ENCODE results near the gene RAD51B. TPM values are rescaled to one million over a fixed set of nuclear protein-coding genes. Genes with fewer than 3 reads are reported as not detected.

RAD51B gene
- total RNA-seq, 1 experiment from 2014 or later, result 29.9 TPM

DNA sequence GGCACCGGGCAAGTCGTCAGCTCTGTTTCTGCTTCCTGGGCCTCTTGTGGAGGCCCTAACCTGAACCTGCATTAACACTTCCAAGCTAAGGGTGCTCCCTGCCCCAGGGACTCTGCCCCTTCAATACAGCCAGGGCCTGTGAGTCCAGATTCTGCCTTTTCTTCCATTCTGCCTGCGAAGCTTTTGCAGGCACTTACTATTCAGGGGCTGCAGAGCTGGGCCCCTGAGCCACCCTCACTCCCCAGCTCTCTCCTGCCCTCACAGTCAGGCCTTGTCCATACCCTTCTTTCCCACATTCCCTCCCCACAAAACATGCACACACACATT is 872.2 kb downstream of the RAD51B start:
- Histone ChIP-seq H3K27ac (no peak overlapping the region), H3K36me3 (ENCODE audit: low read depth) (no peaks in the 10 kb centered on the region), H3K4me2 (no peak overlapping the region), H3K9me2 (ENCODE audit: insufficient read depth) (no peaks in the 10 kb centered on the region), H3F3A (ENCODE audit: insufficient read depth, low read depth) (peaks cover 50% of the 10 kb centered on the region), H3K79me2 (ENCODE audit: low read depth) (no peaks in the 10 kb centered on the region), H3K4me1 (replicated peaks; ENCODE audit: insufficient read depth) (peaks cover 70% of the 10 kb centered on the region), H3K4me3 (no peak overlapping the region), H3K27me3 (ENCODE audit: insufficient read depth, low read depth) (no peaks in the 10 kb centered on the region), H3K9me3 (ENCODE audit: insufficient read depth, low read depth) (no peaks in the 10 kb centered on the region), H4K20me1 (ENCODE audit: insufficient read depth) (no peaks in the 10 kb centered on the region), H2AFZ (no peak overlapping the region)
- ChIA-PET CTCF (no interaction called here), POLR2A (ENCODE audit: unreplicated experiment) (no interaction called here)
- intact Hi-C loops (cut with micrococcal nuclease; ENCODE audit: unreplicated experiment), result no loop called here
- TF ChIP-seq EZH2 (IDR thresholded peaks at IDR 0.05; ENCODE audit: low read depth), result no peak
- TF ChIP-seq, protein P1, sequence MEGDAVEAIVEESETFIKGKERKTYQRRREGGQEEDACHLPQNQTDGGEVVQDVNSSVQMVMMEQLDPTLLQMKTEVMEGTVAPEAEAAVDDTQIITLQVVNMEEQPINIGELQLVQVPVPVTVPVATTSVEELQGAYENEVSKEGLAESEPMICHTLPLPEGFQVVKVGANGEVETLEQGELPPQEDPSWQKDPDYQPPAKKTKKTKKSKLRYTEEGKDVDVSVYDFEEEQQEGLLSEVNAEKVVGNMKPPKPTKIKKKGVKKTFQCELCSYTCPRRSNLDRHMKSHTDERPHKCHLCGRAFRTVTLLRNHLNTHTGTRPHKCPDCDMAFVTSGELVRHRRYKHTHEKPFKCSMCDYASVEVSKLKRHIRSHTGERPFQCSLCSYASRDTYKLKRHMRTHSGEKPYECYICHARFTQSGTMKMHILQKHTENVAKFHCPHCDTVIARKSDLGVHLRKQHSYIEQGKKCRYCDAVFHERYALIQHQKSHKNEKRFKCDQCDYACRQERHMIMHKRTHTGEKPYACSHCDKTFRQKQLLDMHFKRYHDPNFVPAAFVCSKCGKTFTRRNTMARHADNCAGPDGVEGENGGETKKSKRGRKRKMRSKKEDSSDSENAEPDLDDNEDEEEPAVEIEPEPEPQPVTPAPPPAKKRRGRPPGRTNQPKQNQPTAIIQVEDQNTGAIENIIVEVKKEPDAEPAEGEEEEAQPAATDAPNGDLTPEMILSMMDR (conservative IDR thresholded peaks at IDR 0.05), result no peak
- no peak for DNase-seq
- no TSS peak for BruUV-seq (replicated peaks)

DNA sequence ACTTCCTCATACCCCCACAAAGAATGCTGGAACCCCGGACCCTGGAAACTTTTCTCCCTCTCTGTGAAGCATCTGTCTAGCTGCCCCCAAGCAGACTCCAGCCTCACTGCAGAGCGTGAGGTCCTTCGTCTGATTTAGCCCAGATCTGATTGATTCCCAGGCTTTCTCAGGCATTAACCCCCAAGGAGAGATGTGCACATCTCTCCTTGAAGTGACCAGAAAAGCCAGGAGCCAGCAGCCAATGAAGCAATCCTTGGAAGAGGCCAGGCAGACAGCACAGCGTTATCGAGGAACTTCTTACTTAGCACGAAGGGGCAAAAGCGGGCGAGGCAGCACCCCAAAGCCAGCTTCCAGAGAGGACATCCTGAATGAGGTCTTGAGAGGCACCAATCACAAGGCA is 872.6 kb downstream of the RAD51B start:
- Histone ChIP-seq H3K9me2 (ENCODE audit: insufficient read depth) (no peaks in the 10 kb centered on the region), H3K4me1 (replicated peaks; ENCODE audit: insufficient read depth) (peaks cover 70% of the 10 kb centered on the region), H2AFZ (no peak overlapping the region), H4K20me1 (ENCODE audit: insufficient read depth) (no peaks in the 10 kb centered on the region), H3K27me3 (ENCODE audit: insufficient read depth, low read depth) (no peaks in the 10 kb centered on the region), H3K4me2 (no peak overlapping the region), H3K9me3 (ENCODE audit: insufficient read depth, low read depth) (no peaks in the 10 kb centered on the region), H3K4me3 (no peak overlapping the region), H3K27ac (no peak overlapping the region), H3K36me3 (ENCODE audit: low read depth) (no peaks in the 10 kb centered on the region), H3K79me2 (ENCODE audit: low read depth) (no peaks in the 10 kb centered on the region), H3F3A (ENCODE audit: insufficient read depth, low read depth) (peaks cover 49% of the 10 kb centered on the region)
- TF ChIP-seq EZH2 (IDR thresholded peaks at IDR 0.05; ENCODE audit: low read depth), result no peak
- TF ChIP-seq, protein P1 (conservative IDR thresholded peaks at IDR 0.05), result no peak
- no TSS peak for BruUV-seq (replicated peaks)
- no peak for DNase-seq
- ChIA-PET CTCF (no interaction called here), POLR2A (ENCODE audit: unreplicated experiment) (interaction anchor here (0.7 kb wide), 1 partner anchor 97 kb away, joined by 8 read pairs; no protein-coding TSS in a partner anchor)
- intact Hi-C loops (cut with micrococcal nuclease; ENCODE audit: unreplicated experiment), result no loop called here

DNA sequence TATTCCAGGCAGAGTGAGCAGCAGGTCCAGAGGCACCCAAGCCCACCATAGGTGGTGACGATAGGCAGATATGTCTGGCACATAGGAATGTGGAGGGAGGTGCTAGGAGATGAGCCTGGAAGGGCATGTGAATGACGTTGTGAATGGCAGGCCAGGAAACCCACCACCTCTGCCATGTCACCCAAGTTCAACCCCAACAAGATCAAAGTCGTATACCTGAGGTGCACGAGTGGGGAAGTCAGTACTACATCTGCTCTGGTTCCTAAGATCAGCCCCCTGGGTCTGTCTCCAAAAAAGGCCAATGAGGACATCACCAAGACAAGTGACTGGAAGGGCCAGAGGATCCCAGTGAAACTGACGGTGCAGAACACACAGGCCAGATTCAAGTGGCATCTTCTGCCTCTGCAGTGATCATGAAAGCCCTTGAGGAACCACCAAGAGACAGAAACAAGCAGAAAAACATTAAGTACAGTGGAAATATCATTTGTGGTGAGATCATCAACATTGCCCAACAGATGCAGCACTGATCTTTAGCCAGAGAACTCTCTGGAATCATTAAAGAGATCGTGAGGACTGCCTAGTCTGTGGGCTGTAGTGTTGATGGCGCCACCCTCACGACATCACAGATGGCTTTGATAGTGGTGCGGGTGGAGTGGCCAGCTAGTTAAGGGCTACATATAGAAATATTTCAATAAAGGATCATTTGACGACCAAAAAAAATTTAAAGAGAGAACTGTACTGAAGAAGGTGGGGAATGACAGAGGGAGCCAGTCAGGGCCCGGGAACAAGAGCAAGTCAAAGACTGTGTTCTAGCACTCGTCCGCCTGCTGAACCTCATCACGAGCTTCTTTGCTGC is 873.6 kb downstream of the RAD51B start:
- intact Hi-C loops (cut with micrococcal nuclease; ENCODE audit: unreplicated experiment), result no loop called here

More for the DNA sequence above, 873.6 kb downstream of the RAD51B start:
- Histone ChIP-seq H3K9me3 (ENCODE audit: insufficient read depth, low read depth) (no peaks in the 10 kb centered on the region), H3K4me3 (no peak overlapping the region), H4K20me1 (ENCODE audit: insufficient read depth) (no peaks in the 10 kb centered on the region), H3K27me3 (ENCODE audit: insufficient read depth, low read depth) (no peaks in the 10 kb centered on the region), H3K36me3 (ENCODE audit: low read depth) (no peaks in the 10 kb centered on the region), H3K27ac (peak overlapping the region; percentile 93; the same call in 1 of the 2 replicates), H3F3A (ENCODE audit: insufficient read depth, low read depth) (peaks cover 41% of the 10 kb centered on the region), H3K9me2 (ENCODE audit: insufficient read depth) (no peaks in the 10 kb centered on the region), H3K79me2 (ENCODE audit: low read depth) (no peaks in the 10 kb centered on the region), H2AFZ (no peak overlapping the region), H3K4me1 (replicated peaks; ENCODE audit: insufficient read depth) (peaks cover 64% of the 10 kb centered on the region), H3K4me2 (no peak overlapping the region; the same call in 1 of the 2 replicates)
- TF ChIP-seq EZH2 (IDR thresholded peaks at IDR 0.05; ENCODE audit: low read depth), result no peak
- TF ChIP-seq, protein P1 (conservative IDR thresholded peaks at IDR 0.05), result no peak
- ChIA-PET POLR2A (ENCODE audit: unreplicated experiment) (interaction anchor here (0.7 kb wide), 1 partner anchor 97 kb away, joined by 8 read pairs; no protein-coding TSS in a partner anchor), CTCF (interaction anchor here (0.7 to 1.2 kb wide), 2 partner anchors 63 to 92 kb away, joined by 5 read pairs; no protein-coding TSS in a partner anchor)
- no TSS peak for BruUV-seq (replicated peaks)
- no peak for DNase-seq
